D721Med (cell line): ENCODE measurements around the gene C9orf72.

Source experiments
- DNase-seq: peaks from one replicate; pipeline ENCODE4 v3.0.0; 2011; ENCODE audit warnings: low spot score; ENCODE audit not compliant: insufficient read length
- FAIRE-seq: peaks from 2 replicates; lab custom pipeline; 2011; peaks lifted over from hg19 to GRCh38; lab: Jason Lieb, UNC
- CTCF ChIP-seq: IDR thresholded peaks from 2 replicates; pipeline ENCODE4 v1.5.1; 2012; ENCODE audit warnings: mild to moderate bottlenecking, control low read depth; ENCODE audit not compliant: insufficient read depth; ENCODE audit errors: missing control alignments

C9orf72 gene

DNA sequence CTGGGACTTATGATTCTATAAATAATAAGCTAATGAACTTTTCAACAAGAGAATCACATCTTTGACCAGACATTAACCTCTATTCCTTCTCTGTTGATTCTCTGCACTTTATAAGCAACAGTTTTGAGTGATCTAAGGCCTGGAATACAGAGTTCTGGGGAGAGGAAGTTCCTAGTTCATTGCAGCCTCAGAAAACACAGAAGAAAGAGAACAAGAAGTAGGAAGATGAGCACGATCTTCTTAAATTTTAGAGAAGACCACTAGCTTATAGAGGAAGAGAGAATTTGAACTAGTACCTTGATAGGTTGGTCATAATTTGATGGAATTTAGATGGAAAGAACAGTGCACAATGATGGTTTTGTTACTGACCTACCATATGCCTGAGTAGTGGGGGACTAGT, 8.5 kb upstream of the C9orf72 start:
- no peak for DNase-seq
- FAIRE-seq: no peak
- no peak for TF ChIP-seq CTCF

GRCh38 chr9:27573634-27574590, 631 bp upstream of the C9orf72 start:
- peak; percentile 33 for DNase-seq
- peak; percentile 89 for FAIRE-seq
- TF ChIP-seq CTCF: no peak

GRCh38 chr9:27572566-27572917, 739 bp downstream of the C9orf72 start:
- TF ChIP-seq CTCF: no peak
- FAIRE-seq (no peak), DNase-seq (no peak)

GRCh38 chr9:27572061-27572460, 1.2 kb downstream of the C9orf72 start:
- no peak for FAIRE-seq
- DNase-seq: no peak
- no peak for TF ChIP-seq CTCF

DNA sequence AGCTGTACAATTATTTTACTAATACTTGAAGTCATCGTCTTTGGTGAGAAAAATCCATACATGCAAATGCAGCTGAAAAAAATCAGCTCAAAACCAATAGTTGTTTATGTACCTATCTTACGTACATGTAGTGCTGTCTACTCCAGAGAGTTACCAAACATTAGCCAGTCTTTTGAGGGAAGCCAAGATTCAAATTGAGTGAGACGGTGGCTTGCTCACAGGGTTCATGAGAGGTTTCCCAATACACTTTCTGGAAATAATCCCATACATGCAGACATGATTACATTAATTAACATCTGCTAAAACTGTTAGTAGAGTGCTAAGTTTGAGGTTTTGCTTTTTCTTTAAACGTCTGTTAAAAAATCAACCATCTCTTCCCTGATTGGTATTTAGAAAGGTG, 2.3 kb downstream of the C9orf72 start:
- no peak for TF ChIP-seq CTCF
- FAIRE-seq (peak; percentile 32), DNase-seq (no peak)

DNA sequence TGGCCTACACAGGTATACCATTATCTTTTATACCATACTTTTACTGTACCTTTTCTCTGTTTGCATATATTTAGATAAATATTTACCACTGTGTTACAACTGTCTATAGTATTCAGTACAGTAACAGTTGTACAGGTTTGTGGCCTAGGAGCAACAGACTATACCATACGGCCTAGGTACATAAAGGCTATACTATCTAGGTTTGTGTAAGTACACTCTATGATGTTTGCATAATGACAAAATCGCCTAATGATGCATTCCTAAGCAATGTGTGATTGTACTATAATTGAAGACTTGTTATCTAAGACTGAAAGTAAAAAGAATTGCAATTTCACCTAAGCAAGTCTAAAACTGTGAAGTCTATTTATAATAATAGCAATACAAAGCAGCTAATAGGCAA, 3.9 kb downstream of the C9orf72 start:
- DNase-seq (no peak), FAIRE-seq (peak; percentile 55)
- TF ChIP-seq CTCF: no peak

DNA sequence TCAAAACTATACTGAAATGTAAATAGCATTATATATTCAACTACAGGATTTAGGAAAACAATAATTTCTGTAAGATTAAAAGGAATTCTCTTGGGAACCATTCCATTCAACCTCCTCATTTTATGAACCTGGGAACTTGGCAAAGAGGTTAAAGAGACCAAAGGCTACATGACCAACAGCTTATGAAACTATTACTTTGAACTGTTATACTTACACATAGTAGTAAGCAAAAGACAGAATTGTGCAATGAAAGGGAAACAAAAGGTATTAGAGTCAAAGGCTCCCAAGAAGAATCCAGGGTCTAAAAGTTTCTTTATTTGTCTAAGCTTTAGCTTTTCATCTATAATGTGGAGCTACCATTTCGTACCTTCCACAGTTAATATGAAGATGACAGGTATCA, 7.2 kb downstream of the C9orf72 start:
- TF ChIP-seq CTCF: no peak
- no peak for DNase-seq
- peak; percentile 6 for FAIRE-seq
